NCI-H460 (cell line): Measurements from ENCODE around the gene HSPH1. TPM values are rescaled to one million over a fixed set of nuclear protein-coding genes. Genes with fewer than 3 reads are reported as not detected.
"Not testable (repeated sequence)": the region's sequence is repeated elsewhere in the genome, so short reads cannot be mapped to it uniquely, and the experiment has no call there.

Experiments
- DNase-seq: peaks from one replicate; pipeline ENCODE4 v3.0.0-alpha.2; 2016; ENCODE audit warnings: low read depth; ENCODE audit errors: extremely low read depth
- total RNA-seq: library from RNA; depleted of rRNA; stranded (reverse); fragments of >200 nt; shearing (Covaris generic); gene quantifications from 2 replicates; pipeline ENCODE4 v1.2.3, GENCODE V29; 2014

The HSPH1 gene
- total RNA-seq, 1 experiment from 2014 or later = 45.9 TPM

DNA sequence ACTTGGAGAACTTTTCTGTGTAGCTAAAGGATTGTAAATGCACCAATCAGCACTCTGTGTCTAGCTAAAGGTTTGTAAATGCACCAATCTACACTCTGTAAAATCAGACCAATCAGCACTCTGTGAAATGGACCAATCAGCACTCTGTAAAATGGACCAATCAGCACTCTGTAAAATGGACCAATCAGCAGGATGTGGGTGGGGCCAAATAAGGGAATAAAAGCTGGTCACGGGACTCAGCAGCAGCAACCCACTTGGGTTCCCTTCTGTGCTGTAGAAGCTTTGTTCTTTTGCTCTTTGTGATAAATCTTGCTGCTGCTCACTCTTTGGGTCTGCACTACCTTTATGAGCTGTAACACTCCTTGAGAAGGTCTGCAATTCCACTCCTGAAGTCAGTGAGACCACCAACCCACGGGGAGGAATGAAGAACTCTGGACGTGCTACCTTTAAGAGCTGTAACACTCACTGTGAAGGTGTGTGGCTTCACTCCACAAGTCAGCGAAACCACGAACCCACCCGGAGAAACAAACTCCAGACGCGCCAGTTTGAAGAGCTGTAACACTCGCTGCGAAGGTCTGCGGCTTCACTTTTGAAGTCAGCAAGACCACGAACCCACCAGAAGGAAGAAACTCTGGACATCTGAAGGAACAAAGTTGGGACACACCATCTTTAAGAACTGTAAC lies 16.2 kb upstream of the HSPH1 start:
- not testable (repeated sequence) for DNase-seq

DNA sequence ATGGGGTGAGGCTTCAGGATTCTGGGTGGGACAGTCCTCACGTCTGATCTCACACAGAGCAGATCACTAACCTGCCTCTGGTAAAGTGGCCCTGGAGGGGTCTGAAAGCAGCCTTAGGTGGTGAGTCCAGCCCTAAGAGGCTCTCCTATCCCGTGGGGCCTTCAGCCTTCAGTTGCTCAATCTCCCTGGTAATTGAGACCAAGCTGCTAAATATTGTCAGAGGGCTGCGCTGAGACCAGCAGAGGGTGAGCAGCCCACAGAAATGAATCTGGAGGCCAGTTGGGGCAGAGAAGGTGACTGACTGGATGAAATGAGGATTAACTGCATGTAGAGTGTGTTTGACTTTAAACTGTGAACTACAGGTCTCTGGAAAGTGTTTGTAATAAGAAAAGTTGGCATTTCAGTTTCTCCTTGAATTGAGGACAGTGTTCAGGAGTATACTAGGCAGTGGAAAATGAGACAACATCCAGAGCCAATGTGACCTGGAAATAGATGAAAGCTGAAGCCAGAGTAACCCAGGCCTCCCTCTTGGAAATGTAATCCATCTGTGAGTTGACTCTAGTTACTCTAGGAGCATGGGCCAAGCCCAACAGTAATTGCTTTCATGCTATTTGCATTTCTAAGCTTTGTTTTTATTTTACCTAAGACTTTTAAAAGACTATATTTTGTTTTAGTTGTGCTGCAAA lies 14.3 kb upstream of the HSPH1 start:
- no peak for DNase-seq

DNA sequence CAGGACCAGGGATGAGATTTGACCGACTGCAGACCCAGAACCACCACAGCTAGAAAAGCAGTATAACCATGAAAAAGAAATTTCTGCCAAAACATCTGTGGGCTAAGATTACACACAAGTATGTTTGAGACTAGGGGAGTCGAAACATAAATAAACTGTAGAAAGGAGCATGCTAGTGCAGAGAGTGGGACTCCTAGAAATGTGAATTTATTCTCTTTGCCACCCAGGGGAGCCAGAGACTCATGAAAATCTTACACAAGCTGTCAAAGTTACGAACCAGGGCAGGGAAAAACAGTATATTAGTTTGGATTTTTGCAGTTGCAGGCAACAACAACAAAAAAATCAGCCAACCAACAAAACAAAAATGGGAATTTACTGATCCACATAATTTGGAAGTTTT lies 12.3 kb upstream of the HSPH1 start:
- no peak for DNase-seq

- DNase-seq = peak; percentile 35
These were observed 10.8 kb upstream of the HSPH1 start for GRCh38 chr13:31172535-31172934.

GRCh38 chr13:31172001-31172400 lies 10.3 kb upstream of the HSPH1 start:
- DNase-seq = no peak

- DNase-seq = no peak
These were observed 7.0 kb upstream of the HSPH1 start for GRCh38 chr13:31168736-31169135.

DNA sequence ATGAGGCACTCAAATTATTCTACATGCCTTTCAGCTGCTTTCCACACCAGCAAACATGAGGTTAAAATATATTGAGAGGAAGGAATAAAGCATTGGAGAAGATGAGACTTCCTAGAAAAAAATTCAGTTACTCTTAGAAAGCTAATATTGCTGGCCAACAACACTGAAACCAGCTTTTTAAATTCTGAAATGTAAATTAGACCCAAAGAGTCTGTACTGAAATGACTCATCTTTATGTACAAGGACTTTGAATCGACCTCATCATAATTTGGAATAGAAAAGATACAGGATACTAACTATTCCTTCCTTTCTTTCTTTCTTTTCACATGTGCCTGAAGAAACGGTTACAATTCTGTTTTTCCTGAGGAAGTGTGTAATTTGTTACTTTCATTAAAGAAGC lies 6.5 kb upstream of the HSPH1 start:
- no peak for DNase-seq

- DNase-seq = no peak
These were observed 5.8 kb upstream of the HSPH1 start for GRCh38 chr13:31167490-31167889.

GRCh38 chr13:31166591-31166990 lies 4.9 kb upstream of the HSPH1 start:
- no peak for DNase-seq

DNA sequence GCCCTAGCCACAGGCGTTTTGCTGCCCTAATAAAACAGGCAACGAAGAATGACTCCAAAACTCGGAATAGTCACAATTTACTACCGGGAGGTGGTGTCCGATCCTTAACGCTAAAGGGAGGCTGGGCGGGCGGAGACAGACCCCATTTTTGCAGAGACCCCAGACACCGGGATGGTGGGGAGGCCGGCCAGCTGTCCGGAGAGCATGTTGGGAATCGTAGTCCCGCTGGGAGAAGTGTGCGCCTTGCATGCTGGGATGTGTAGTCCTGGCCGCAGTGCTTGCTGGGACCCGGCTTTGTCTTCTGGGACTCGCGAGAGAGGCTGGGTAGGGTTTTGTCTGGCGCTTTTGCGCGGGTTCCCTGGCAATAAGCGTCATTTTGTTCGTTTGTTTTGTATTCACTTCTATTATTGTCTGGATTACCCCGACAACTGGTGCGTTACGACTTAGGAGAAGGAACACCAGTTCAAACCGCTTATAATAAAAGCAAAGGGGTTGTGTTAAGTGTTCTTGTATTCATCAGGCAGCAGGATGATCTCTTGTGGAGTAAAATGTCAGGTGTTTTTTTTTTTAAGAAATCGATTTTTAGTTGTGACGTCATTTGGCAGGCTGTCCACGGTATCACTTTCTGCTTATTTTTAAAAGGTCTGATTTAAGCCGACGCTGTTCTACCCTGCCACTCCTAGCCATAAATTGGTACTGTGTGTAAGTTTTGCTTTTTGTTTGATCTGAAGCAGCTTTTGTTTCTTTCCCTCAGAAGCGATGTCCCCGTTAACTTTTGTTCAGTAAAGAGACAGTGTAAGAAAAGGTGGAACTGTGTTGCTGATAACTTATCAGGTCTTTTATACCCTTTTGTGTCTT lies 676 bp upstream of the HSPH1 start:
- peak; percentile 92 for DNase-seq

- no peak for DNase-seq
These were observed 697 bp downstream of the HSPH1 start for GRCh38 chr13:31160857-31161556.

DNA sequence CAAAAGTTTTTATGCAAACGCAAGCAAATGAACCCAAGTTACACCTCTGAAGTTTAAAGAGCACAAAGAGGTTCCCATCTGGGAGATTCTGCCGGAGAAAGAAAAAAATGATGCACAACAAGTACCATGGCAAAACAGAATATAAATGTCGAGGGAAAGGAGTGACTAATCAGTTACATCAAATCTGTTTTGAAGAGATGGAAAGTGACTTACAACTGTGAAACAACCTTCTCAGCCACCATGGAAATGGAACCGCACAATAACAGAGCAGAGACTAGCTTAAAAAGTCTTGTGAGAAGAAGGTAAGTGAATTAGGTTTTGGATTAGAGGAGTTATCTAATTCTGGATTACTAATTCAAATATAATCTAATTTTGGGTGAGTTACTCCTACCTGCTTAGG lies 2.4 kb downstream of the HSPH1 start:
- DNase-seq = no peak

DNA sequence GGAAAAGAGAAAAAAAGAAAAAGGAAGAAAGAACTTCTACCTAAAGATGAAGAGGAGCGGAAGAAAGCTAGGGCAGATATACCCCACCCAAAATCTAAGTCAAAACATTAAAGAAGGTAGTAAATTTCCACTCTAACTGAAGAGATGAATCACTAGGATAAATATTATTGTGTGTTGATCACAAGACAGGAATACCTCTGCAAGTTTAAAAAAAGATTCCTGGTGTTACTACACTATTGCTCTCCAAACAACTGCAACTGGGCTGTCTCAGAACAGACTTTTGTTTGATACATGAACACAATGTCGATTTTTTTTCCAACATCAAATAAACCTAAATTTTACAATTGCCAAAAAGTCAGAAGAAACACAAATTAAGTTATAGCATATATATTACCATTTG lies 6.8 kb downstream of the HSPH1 start:
- no peak for DNase-seq

DNA sequence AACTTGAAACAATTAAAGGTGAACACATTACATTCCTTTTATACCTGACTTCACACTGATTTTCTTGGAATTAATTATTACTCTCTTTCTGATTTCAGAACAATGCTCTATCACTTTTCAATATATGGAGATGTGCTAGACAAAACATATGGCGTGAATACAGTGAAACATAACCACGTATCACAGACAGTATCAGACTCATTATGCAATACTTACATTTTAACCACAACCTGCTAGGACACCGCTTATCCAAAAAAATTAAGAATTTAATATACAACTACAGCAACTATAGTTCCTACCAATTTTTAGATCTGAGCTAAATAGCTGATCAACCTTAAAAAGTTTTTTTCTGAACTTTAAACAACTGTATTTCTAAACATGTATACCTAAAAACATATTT lies 9.9 kb downstream of the HSPH1 start:
- DNase-seq = no peak

GRCh38 chr13:31150315-31150985 lies 11.3 kb downstream of the HSPH1 start:
- DNase-seq = no peak

- no peak for DNase-seq
These were observed 12.1 kb downstream of the HSPH1 start for GRCh38 chr13:31149604-31150003.

DNA sequence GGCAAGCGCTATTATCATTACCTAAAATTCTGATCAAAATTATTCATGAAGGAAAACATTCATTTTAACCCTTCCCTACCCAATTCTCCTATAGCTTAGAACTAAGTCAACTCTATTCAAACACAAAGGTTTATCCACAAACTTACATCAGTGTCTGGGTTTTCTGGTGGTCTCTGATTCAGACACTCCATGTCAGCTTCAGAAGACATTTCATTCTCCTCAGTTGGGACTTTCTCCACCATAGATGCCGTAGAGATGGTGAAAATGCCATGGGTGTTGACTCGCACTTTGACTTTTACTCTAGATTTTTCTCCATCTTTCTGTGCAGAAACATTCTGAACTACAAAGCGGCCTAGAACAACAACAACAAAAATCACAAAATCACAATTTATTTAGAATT lies 16.3 kb downstream of the HSPH1 start:
- DNase-seq = no peak

DNA sequence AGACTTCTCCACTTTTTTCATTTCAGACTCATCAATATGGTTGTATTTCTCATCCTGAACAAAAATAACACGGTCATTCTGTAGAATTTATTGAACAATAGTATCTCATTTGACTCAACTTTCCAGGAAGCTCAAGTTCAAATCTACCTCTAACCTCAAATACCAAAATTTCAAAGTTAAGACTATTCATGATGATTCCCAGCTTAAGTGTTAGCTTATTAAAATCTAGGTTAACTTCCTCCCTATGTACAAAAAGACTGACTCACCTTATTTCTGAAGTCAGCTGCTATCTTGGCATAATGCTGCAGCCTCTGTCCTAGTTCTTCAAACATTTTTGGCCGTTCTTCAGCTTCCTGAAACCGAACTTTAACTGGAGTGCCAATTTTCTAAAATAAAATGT lies 23.2 kb downstream of the HSPH1 start:
- DNase-seq = no peak

DNA sequence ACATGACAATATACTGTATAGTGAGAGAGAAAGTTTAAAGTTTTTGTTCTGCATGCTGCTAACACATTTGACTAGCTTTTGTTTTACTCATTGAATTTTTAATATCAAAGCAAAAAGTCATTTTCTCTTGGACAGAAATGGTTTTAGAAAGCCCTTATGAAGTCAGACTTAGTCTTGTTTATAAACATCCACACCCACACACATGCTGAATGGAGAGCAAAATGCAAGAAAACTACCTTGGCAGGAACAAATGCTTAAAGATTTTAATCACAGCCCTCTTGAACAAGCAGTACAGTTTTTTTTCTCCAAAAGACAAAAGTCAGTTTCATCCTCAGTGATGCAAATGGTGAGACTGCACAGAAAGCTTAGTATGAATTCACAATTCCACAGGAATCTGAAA lies 25.0 kb downstream of the HSPH1 start:
- no peak for DNase-seq

DNA sequence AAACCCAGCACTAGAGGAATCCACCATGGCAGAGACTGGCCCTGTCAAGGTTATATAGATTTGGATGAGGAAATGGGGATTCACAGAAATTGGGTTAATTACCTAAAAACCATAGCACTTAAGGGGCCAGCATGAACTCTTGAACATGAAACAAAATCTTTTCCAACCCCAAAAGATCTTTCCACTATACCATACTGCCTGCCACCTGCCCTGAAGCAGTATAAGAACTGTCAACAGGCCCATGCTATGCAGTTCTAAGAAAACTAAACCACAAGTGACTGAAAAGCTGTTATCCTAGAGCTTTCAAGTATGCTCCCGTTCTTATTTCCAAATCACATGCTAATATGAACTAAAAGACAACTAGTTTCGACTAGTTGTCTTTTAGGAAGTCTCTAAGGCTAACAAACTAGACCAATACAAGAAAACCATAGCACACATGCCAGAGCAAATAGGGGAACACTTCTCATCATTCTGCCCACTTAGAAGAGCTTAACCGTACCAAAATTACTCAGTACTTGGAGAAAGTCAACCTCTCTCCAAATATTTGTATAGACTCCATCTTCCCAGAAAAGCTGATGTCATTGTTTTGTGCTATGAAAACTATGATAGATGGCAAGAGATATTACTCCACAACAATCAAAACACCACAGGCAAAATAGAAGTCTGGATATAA lies 27.5 kb downstream of the HSPH1 start:
- no peak for DNase-seq
